Mononuclear cell (primary cell): ENCODE data around the gene PTH1R. TPM values are rescaled to one million over a fixed set of nuclear protein-coding genes. Genes with fewer than 3 reads are reported as not detected.

Experiments
- H3K27me3 ChIP-seq: 2 replicates; pipeline ENCODE4 v1.6.0; 2011; ENCODE audit warnings: low read length, control low read depth; ENCODE audit not compliant: insufficient read depth
- H3K4me1 ChIP-seq: 2 replicates; pipeline ENCODE4 v1.5.1; 2011; ENCODE audit warnings: mild to moderate bottlenecking, low read length, control low read depth; ENCODE audit not compliant: insufficient read depth
- H3K4me3 ChIP-seq: 2 replicates; pipeline ENCODE4 v1.5.1; 2011; ENCODE audit warnings: mild to moderate bottlenecking, low read length, moderate library complexity
- H3K9me3 ChIP-seq: 2 replicates; pipeline ENCODE4 v1.5.1; 2011; ENCODE audit warnings: low read depth, mild to moderate bottlenecking, control low read depth, low read length
- total RNA-seq: library from RNA; depleted of rRNA; stranded (reverse); fragments of >200 nt; gene quantifications from one replicate; pipeline ENCODE4 v1.2.3, GENCODE V29; 2012

Gene PTH1R
- total RNA-seq, 1 donor: not detected

- H3K4me1 ChIP-seq: peaks cover 10% of the 10 kb centered on the region
- no peak overlapping the region for H3K4me3 ChIP-seq
- no peaks in the 10 kb centered on the region for H3K9me3 ChIP-seq
- no peaks in the 10 kb centered on the region for H3K27me3 ChIP-seq
Measured at GRCh38 chr3:46866032-46866595, 11.4 kb upstream of the PTH1R start.

GRCh38 chr3:46866720-46867549 lies 10.6 kb upstream of the PTH1R start:
- no peaks in the 10 kb centered on the region for H3K27me3 ChIP-seq
- no peaks in the 10 kb centered on the region for H3K9me3 ChIP-seq
- H3K4me1 ChIP-seq: peaks cover 10% of the 10 kb centered on the region
- H3K4me3 ChIP-seq: no peak overlapping the region

GRCh38 chr3:46867550-46867898 lies 10.0 kb upstream of the PTH1R start:
- Histone ChIP-seq H3K27me3 (no peaks in the 10 kb centered on the region), H3K4me3 (no peak overlapping the region), H3K9me3 (no peaks in the 10 kb centered on the region), H3K4me1 (peaks cover 10% of the 10 kb centered on the region)

DNA sequence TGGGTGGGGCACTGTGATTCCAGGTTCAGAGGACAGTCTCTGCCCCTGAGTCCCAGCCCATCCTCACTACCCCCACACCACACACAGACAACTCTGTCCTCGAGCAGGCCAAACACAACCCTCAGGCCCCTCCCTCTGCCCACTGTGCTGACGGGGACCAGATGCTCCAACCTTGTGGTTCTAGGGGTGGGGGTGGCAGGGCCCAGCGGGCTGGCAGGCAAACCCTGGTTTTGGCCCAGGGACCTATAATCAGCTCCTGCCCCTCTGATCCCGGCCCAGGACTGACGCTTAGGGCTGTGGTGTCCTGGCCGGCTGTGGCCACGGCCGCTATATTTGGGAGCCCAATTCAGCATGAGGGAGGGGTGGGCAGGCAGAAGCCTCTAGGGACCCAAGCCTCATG lies 9.2 kb upstream of the PTH1R start:
- Histone ChIP-seq H3K4me3 (no peak overlapping the region), H3K27me3 (no peaks in the 10 kb centered on the region), H3K4me1 (peaks cover 13% of the 10 kb centered on the region), H3K9me3 (no peaks in the 10 kb centered on the region)

DNA sequence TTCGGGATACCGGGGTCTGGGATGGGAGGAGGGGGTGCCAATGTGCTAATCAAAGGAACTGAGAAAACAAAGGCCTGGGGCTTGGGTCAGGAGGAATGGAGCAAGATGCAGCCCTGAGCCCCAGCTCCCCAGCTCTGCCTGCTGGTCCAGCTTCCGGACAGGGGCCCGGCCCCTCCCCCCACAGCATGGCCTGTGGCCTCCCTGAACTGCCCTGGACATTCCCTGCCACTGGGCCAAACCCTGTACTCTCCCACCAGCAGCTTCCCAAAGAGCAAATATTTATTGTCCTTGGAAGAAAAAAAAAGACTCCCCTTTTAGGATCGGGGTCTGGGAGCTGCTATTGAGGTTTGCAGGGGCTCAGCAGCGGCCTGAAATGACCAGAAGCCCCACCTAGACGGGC lies 8.6 kb upstream of the PTH1R start:
- Histone ChIP-seq H3K9me3 (no peaks in the 10 kb centered on the region), H3K27me3 (no peaks in the 10 kb centered on the region), H3K4me1 (peaks cover 14% of the 10 kb centered on the region), H3K4me3 (no peak overlapping the region)

DNA sequence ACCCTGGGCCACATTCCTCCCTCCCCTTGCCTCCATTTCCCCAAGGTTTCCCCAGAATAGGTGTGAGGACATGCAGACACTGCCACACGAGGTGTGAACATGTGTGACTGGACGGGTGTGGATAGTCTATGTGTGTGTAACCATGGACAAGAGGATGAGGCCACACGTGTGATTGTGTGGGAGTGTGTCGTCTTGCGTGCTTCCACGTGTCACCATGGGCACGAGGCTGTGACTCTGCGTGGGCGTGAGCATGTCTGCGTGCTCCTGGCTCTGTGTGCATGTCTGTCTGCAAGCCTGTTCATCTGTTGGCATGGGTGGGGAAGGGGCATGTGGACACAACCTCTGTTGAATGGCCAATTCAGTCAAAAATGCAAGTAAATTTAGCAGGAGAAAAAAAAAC lies 8.1 kb upstream of the PTH1R start:
- no peaks in the 10 kb centered on the region for H3K27me3 ChIP-seq
- H3K4me3 ChIP-seq: no peak overlapping the region
- H3K4me1 ChIP-seq: peaks cover 14% of the 10 kb centered on the region
- no peaks in the 10 kb centered on the region for H3K9me3 ChIP-seq

GRCh38 chr3:46870651-46871050 lies 6.9 kb upstream of the PTH1R start:
- H3K27me3 ChIP-seq: no peaks in the 10 kb centered on the region
- H3K9me3 ChIP-seq: no peaks in the 10 kb centered on the region
- no peak overlapping the region for H3K4me3 ChIP-seq
- H3K4me1 ChIP-seq: peaks cover 5% of the 10 kb centered on the region

- H3K9me3 ChIP-seq: no peaks in the 10 kb centered on the region
- peaks cover 5% of the 10 kb centered on the region for H3K4me1 ChIP-seq
- no peak overlapping the region for H3K4me3 ChIP-seq
- no peaks in the 10 kb centered on the region for H3K27me3 ChIP-seq
Measured at GRCh38 chr3:46871222-46871621, 6.3 kb upstream of the PTH1R start.

GRCh38 chr3:46873521-46873920 lies 4.0 kb upstream of the PTH1R start:
- no peaks in the 10 kb centered on the region for H3K9me3 ChIP-seq

GRCh38 chr3:46874430-46874829 lies 3.1 kb upstream of the PTH1R start:
- H3K4me3 ChIP-seq: no peak overlapping the region
- H3K4me1 ChIP-seq: peaks cover 5% of the 10 kb centered on the region
- H3K27me3 ChIP-seq: no peaks in the 10 kb centered on the region
- no peaks in the 10 kb centered on the region for H3K9me3 ChIP-seq

More at GRCh38 chr3:46873521-46873920, 4.0 kb upstream of the PTH1R start:
- Histone ChIP-seq H3K4me1 (peaks cover 5% of the 10 kb centered on the region), H3K27me3 (no peaks in the 10 kb centered on the region), H3K4me3 (no peak overlapping the region)

DNA sequence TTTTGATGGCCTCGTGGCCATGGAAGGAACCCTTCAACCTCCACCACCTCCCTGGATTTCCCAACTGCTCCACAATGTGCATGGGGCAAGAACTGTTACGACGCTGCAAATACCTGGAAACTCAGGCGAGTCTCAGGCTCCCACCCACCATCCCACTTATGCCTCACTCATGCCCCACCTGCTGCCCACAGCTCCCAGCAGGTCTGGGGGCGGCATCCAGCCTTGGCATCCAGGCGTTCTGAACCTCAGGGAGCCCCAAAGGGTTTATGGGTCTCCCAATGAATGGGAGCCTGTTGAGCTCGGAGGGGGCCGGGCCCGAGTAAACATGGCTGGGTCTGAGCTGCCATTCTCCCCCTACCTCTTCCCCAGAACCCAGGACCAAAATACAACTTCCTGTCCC lies 2.0 kb upstream of the PTH1R start:
- Histone ChIP-seq H3K27me3 (peaks cover 7% of the 10 kb centered on the region), H3K4me3 (no peak overlapping the region), H3K4me1 (peaks cover 5% of the 10 kb centered on the region), H3K9me3 (no peaks in the 10 kb centered on the region)

DNA sequence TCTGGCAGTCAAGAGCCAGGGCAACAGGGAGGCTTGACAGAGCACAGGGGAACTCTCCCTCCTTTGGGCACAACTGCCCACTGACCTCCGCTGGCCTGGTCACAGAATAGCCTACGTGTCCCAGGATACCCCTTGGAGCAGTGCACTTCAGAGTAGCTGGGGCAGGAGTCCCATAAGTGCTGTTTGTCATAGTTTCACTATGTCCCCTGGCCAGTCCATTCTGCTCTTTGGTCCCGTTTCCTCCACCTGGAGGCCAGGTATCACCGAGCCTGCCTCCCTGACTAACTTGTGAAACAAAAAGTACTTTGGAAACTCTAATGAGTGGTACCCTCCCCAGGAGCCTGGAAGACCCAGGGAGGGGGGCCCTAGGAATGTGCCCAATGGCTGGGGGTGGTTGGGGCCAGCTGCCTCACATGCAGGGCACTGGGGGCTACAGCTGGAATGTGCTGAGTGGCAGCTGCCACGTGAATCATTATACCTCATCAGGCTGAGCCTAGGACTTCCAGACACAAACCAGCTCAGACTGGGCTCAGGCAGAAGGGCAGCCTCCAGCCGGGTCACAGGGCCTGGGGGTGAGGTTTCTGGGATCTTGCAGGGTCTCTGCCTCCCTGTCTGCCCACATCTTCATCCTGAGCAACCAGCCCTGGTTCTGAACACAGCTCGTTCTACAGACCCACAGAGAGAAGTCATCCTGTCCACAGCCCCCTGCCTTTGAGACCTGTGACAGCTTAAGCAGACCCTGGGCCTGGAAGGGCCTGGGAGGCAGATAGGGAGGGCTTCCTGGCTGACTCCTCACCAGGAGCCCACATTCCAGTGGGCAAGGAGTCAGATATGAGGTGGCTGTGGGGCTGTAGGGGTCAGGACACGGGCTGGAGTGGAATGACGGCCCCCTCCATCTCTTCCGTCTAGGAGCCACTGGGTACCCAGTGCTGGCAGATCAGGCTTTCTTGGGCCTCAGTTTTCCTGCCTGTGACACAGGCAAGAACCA lies 914 bp upstream of the PTH1R start:
- Histone ChIP-seq H3K9me3 (no peaks in the 10 kb centered on the region), H3K4me1 (peaks cover 5% of the 10 kb centered on the region), H3K4me3 (no peak overlapping the region), H3K27me3 (peaks cover 17% of the 10 kb centered on the region)

DNA sequence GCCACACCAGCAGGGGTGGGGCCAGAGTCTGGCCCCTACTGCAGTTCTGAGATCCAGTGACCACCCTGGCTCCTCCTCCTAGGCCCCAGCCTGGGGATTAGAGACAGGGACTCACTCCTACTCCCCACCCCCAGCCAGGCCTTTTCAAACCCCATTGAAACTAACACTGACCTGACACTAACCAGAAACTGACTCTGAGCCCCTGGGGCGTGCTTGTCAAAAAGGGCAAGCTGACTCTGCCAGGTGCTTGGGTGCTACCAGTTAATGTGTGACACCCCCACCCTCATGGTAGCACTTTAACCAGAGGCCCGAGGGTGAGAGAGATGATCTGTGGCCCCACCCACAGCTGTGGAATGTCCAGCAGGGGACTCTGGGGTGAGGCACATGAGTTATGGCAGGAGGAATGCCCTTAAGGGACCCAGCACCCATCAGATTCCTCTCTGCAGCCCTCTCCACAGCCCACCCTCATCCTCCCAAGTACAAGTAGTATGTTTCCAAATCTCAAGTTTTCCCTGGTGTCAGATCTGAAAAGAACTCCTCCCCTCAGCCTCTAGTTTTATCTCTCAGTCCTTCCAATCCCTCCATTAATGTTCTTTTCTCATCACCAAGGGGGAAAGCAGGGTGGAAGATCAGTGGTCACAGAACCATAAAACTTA lies 1.4 kb downstream of the PTH1R start:
- H3K9me3 ChIP-seq: no peaks in the 10 kb centered on the region
- peaks cover 29% of the 10 kb centered on the region for H3K27me3 ChIP-seq
- no peak overlapping the region for H3K4me3 ChIP-seq
- H3K4me1 ChIP-seq: peaks cover 9% of the 10 kb centered on the region

DNA sequence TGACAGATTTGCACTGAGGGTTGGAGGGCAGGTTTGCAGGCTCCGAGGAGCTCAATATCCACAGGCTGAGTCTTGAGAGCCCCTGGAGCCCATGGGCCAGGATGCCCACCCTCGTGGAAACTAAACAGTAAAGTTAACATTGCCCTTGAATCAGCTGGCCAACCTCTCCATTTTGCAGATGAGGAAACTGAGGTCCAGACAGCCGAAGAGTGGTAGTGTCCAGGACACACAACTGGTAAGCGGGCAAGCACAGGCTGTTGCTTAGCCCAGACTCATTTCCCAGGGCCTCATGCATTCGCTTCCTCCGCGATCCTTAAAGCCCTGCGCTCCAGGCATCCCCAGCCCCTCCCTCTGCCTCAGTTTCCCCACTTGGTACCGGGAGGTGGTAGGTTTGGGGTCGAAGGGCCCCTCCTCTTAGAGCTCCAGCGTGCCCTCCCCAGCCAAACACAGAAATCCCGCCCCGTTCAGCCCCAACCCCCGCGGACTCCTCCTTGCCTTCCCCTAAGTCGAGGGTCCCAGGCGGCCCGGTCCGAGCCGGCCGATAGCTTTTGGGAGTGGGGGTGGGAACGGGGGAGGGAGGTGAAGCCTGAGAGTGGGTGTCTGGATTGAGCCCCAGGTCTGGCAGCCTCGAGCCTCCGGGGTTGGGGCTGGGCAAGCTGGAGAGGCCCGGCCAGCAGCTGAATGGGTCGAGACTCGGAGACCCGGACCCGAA lies 3.5 kb downstream of the PTH1R start:
- Histone ChIP-seq H3K4me3 (no peak overlapping the region), H3K4me1 (peaks cover 9% of the 10 kb centered on the region), H3K27me3 (peaks cover 36% of the 10 kb centered on the region), H3K9me3 (no peaks in the 10 kb centered on the region)
